Liver (tissue), 3 donors: ENCODE data around the gene CHD5.

Experiments used
- FOXA2 ChIP-seq: IDR thresholded peaks from 2 replicates; pipeline ENCODE4 v1.6.1; 2016; ENCODE audit warnings: antibody characterized with exemption
- GABPA ChIP-seq, 2 donors: IDR thresholded peaks in 1 of 2; conservative IDR thresholded peaks in 1 of 2; 2 replicates each; pipeline ENCODE4 v1.6.1; 2016; ENCODE audit warnings: antibody characterized with exemption in 2 of 2, mild to moderate bottlenecking in 1 of 2, moderate library complexity in 1 of 2
- HNF4A ChIP-seq, 2 donors: conservative IDR thresholded peaks; 2 replicates each; pipeline ENCODE4 v1.6.1; 2016; ENCODE audit warnings: antibody characterized with exemption in 2 of 2, mild to moderate bottlenecking in 2 of 2
- RAD21 ChIP-seq, 2 donors: IDR thresholded peaks; 2 replicates each; pipeline ENCODE4 v1.6.1; 2016; ENCODE audit warnings: antibody characterized with exemption in 2 of 2, mild to moderate bottlenecking in 2 of 2
- RXRA ChIP-seq, 2 donors: IDR thresholded peaks; 2 replicates each; pipeline ENCODE4 v1.6.1; 2017 to 2018; ENCODE audit warnings: antibody characterized with exemption in 2 of 2, mild to moderate bottlenecking in 1 of 2
- TAF1 ChIP-seq: conservative IDR thresholded peaks from 2 replicates; pipeline ENCODE4 v1.6.1; 2016; ENCODE audit warnings: antibody characterized with exemption, mild to moderate bottlenecking
- YY1 ChIP-seq: IDR thresholded peaks from 2 replicates; pipeline ENCODE4 v1.6.1; 2016; ENCODE audit warnings: antibody characterized with exemption, mild to moderate bottlenecking
- TF ChIP-seq, protein P1 (sequence below): fragments of 150-350 bp; IDR thresholded peaks from 2 replicates; pipeline ENCODE4 v1.5.1; 2017; ENCODE audit warnings: improper control_type of control experiment, low read depth, low read length; ENCODE audit not compliant: missing input control
- TF ChIP-seq, protein P2 (sequence below): IDR thresholded peaks from 2 replicates; pipeline ENCODE4 v1.6.1; 2016; ENCODE audit warnings: antibody characterized with exemption, mild to moderate bottlenecking
- TF ChIP-seq, protein P3 (sequence below): IDR thresholded peaks from 2 replicates; pipeline ENCODE4 v1.6.1; 2016; ENCODE audit warnings: antibody characterized with exemption
- TF ChIP-seq, protein P4 (sequence below): IDR thresholded peaks from 2 replicates; pipeline ENCODE4 v1.6.1; 2016; ENCODE audit warnings: antibody characterized with exemption
- TF ChIP-seq, protein P5 (sequence below): IDR thresholded peaks from 2 replicates; pipeline ENCODE4 v1.6.1; 2016; ENCODE audit warnings: antibody characterized with exemption
- donor health status: healthy.
- donor health status: healthy.

DNA sequence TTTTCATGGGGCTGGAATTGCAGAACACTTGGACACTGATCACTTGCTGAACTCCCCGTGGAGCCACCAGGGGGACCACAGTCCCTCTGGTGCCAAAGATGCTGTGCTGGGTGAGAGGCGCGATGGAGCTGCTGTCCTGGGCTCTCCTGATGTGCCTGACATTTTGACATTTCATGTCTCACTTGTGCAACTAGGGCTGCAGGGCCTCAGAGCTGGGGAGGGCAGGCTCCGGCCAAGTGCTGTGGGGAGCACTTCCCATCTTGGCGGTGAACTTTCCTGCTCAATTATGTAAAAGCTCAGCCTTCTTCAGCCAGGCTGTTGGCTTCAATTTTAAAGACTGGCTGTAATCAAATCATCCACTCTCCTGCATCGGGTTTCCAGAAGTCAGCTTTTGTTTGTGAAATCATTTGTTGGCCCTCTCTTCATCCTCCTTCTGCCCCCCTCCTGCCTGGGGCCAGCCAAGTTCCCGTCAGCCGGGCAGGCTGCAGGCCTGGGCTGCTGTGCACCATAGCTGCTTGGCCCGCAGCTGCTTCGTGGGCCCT is 97.6 kb downstream of the CHD5 start:
- TF ChIP-seq, protein P1, sequence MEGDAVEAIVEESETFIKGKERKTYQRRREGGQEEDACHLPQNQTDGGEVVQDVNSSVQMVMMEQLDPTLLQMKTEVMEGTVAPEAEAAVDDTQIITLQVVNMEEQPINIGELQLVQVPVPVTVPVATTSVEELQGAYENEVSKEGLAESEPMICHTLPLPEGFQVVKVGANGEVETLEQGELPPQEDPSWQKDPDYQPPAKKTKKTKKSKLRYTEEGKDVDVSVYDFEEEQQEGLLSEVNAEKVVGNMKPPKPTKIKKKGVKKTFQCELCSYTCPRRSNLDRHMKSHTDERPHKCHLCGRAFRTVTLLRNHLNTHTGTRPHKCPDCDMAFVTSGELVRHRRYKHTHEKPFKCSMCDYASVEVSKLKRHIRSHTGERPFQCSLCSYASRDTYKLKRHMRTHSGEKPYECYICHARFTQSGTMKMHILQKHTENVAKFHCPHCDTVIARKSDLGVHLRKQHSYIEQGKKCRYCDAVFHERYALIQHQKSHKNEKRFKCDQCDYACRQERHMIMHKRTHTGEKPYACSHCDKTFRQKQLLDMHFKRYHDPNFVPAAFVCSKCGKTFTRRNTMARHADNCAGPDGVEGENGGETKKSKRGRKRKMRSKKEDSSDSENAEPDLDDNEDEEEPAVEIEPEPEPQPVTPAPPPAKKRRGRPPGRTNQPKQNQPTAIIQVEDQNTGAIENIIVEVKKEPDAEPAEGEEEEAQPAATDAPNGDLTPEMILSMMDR = no peak
- TF ChIP-seq, protein P2, sequence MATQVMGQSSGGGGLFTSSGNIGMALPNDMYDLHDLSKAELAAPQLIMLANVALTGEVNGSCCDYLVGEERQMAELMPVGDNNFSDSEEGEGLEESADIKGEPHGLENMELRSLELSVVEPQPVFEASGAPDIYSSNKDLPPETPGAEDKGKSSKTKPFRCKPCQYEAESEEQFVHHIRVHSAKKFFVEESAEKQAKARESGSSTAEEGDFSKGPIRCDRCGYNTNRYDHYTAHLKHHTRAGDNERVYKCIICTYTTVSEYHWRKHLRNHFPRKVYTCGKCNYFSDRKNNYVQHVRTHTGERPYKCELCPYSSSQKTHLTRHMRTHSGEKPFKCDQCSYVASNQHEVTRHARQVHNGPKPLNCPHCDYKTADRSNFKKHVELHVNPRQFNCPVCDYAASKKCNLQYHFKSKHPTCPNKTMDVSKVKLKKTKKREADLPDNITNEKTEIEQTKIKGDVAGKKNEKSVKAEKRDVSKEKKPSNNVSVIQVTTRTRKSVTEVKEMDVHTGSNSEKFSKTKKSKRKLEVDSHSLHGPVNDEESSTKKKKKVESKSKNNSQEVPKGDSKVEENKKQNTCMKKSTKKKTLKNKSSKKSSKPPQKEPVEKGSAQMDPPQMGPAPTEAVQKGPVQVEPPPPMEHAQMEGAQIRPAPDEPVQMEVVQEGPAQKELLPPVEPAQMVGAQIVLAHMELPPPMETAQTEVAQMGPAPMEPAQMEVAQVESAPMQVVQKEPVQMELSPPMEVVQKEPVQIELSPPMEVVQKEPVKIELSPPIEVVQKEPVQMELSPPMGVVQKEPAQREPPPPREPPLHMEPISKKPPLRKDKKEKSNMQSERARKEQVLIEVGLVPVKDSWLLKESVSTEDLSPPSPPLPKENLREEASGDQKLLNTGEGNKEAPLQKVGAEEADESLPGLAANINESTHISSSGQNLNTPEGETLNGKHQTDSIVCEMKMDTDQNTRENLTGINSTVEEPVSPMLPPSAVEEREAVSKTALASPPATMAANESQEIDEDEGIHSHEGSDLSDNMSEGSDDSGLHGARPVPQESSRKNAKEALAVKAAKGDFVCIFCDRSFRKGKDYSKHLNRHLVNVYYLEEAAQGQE = no peak
- TF ChIP-seq HNF4A (conservative IDR thresholded peaks at IDR 0.05) = no peak
- TF ChIP-seq, protein P3, sequence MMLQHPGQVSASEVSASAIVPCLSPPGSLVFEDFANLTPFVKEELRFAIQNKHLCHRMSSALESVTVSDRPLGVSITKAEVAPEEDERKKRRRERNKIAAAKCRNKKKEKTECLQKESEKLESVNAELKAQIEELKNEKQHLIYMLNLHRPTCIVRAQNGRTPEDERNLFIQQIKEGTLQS = no peak
- no peak for TF ChIP-seq RXRA (IDR thresholded peaks at IDR 0.05)
- TF ChIP-seq RAD21 (IDR thresholded peaks at IDR 0.05) = peak in 1 of 2 donors; percentile 23
- TF ChIP-seq TAF1 = no peak
- no peak for TF ChIP-seq GABPA (IDR thresholded peaks at IDR 0.05 in 1 of 2, conservative IDR thresholded peaks at IDR 0.05 in 1 of 2)
- no peak for TF ChIP-seq FOXA2
- TF ChIP-seq, protein P4, sequence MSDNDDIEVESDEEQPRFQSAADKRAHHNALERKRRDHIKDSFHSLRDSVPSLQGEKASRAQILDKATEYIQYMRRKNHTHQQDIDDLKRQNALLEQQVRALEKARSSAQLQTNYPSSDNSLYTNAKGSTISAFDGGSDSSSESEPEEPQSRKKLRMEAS = no peak
- TF ChIP-seq YY1 = no peak
- TF ChIP-seq, protein P5, sequence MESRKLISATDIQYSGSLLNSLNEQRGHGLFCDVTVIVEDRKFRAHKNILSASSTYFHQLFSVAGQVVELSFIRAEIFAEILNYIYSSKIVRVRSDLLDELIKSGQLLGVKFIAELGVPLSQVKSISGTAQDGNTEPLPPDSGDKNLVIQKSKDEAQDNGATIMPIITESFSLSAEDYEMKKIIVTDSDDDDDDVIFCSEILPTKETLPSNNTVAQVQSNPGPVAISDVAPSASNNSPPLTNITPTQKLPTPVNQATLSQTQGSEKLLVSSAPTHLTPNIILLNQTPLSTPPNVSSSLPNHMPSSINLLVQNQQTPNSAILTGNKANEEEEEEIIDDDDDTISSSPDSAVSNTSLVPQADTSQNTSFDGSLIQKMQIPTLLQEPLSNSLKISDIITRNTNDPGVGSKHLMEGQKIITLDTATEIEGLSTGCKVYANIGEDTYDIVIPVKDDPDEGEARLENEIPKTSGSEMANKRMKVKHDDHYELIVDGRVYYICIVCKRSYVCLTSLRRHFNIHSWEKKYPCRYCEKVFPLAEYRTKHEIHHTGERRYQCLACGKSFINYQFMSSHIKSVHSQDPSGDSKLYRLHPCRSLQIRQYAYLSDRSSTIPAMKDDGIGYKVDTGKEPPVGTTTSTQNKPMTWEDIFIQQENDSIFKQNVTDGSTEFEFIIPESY = no peak
